ENCODE data around the gene ULK2. TPM values are rescaled to one million over a fixed set of nuclear protein-coding genes. Genes with fewer than 3 reads are reported as not detected.
"Not testable (repeated sequence)": the region's sequence is repeated elsewhere in the genome, so short reads cannot be mapped to it uniquely, and the experiment has no call there.

Gene ULK2
- total RNA-seq, 4 donors from 2014 or later = 31.6 to 54.8 (median 45.9) TPM

DNA sequence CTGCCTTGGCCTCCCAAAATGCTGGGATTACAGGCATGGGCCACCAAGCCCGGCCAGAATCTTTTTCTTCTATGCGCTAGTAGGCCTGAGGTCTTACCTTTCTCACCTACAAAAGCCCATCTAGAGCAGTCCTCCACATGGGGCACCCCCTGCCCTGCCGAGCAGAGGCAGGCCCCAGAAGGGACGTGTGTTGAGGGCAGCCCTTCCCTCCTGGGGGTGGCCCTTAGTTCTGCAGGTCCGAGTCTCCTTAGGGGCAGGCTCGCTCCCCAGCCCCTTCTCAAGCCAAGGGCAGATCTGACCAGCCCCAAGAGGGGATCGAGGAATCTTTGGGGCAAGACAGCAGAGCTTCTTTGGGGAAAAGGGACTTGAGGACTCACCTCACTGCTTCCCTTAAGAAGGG is 101.7 kb downstream of the ULK2 start:
- Histone ChIP-seq H3K36me3 (peaks cover 0 to 5% (median 0%) of the 10 kb centered on the region in 3 donors), H3K9me3 (no peaks in the 10 kb centered on the region), H3K27ac (peak overlapping the region in 1 of 4 donors; percentile 67), H3K4me3 (no peak overlapping the region), H3K4me1 (peaks cover 0 to 42% (median 6%) of the 10 kb centered on the region in 4 donors), H3K27me3 (no peaks in the 10 kb centered on the region)
- TF ChIP-seq POLR2A (IDR thresholded peaks at IDR 0.05) = no peak
- TF ChIP-seq, protein P1, sequence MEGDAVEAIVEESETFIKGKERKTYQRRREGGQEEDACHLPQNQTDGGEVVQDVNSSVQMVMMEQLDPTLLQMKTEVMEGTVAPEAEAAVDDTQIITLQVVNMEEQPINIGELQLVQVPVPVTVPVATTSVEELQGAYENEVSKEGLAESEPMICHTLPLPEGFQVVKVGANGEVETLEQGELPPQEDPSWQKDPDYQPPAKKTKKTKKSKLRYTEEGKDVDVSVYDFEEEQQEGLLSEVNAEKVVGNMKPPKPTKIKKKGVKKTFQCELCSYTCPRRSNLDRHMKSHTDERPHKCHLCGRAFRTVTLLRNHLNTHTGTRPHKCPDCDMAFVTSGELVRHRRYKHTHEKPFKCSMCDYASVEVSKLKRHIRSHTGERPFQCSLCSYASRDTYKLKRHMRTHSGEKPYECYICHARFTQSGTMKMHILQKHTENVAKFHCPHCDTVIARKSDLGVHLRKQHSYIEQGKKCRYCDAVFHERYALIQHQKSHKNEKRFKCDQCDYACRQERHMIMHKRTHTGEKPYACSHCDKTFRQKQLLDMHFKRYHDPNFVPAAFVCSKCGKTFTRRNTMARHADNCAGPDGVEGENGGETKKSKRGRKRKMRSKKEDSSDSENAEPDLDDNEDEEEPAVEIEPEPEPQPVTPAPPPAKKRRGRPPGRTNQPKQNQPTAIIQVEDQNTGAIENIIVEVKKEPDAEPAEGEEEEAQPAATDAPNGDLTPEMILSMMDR (IDR thresholded peaks at IDR 0.05) = no peak
- TF ChIP-seq EP300 (IDR thresholded peaks at IDR 0.05) = no peak
- 57 to 69% methylated on average over 7 of the region's 7 CpGs for WGBS, 2 donors
- DNase-seq (ENCODE audit: low spot score in 2 of 2) = no peak

DNA sequence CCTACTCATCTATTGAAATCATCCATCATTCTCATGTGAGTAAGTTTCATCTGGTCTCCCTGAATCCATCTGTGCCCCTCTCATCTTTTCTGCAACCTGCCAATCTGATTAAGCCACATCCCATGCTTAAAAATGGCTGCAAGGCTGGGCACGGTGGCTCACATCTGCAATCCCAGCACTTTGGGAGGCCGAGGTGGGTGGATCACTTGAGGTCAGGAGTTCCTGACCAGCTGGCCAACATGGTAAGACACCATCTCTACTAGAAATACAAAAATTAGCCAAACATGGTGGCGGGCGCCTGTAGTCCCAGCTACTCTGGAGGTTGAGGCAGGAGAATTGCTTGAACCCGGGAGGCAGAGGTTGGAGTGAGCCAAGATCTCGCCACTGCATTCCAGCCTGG is 103.7 kb downstream of the ULK2 start:
- not testable (repeated sequence) for H3K4me3 ChIP-seq; H3K36me3 ChIP-seq; H3K27ac ChIP-seq; DNase-seq (ENCODE audit: low spot score in 2 of 2); H3K27me3 ChIP-seq; H3K9me3 ChIP-seq
- H3K4me1 ChIP-seq = peaks cover 0 to 26% (median 3%) of the 10 kb centered on the region in 4 donors
- WGBS, 2 donors = 92 to 95% methylated on average over 6 of the region's 6 CpGs

DNA sequence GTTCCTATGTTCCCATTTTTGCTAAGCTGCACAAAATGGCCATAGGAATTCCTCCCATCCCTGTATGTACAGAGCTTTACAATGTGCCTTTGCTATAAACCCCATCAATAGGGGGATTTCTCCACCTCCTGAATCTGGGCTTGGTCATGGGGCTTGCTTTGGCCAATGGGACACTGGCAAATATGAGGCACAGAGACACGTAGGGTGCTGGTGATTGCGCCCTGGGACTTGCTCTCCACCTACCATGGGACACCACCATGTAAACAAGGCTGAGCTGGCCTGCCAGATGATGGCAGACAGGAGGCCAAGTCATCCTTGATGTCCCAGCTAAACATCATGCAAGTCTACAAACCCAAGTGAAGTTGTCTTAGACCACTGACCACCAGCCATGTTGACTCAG is 104.3 kb downstream of the ULK2 start:
- H3K36me3 ChIP-seq = no peaks in the 10 kb centered on the region
- TF ChIP-seq POLR2A (IDR thresholded peaks at IDR 0.05) (no peak), EP300 (IDR thresholded peaks at IDR 0.05) (no peak)
- TF ChIP-seq, protein P1 (IDR thresholded peaks at IDR 0.05) = no peak
- DNase-seq (ENCODE audit: low spot score in 2 of 2) = no peak

GRCh38 chr17:19762515-19762961 is 105.2 kb downstream of the ULK2 start:
- 30 to 46% methylated on average over 6 to 13 of the region's 15 CpGs for WGBS, 2 donors
- Histone ChIP-seq H3K27me3 (no peaks in the 10 kb centered on the region), H3K9me3 (no peaks in the 10 kb centered on the region), H3K27ac (peak overlapping the region in 1 of 4 donors; percentile 6), H3K36me3 (no peaks in the 10 kb centered on the region), H3K4me3 (no peak overlapping the region), H3K4me1 (peaks cover 0 to 21% (median 3%) of the 10 kb centered on the region in 4 donors)
- DNase-seq (ENCODE audit: low spot score in 2 of 2) = peak; percentile 55 to 62
- TF ChIP-seq, protein P1 (IDR thresholded peaks at IDR 0.05) = peak; percentile 60 to 90 (median 78)
- no peak for TF ChIP-seq POLR2A (IDR thresholded peaks at IDR 0.05)

More for the DNA sequence above, 104.3 kb downstream of the ULK2 start:
- Histone ChIP-seq H3K27me3 (no peaks in the 10 kb centered on the region), H3K4me3 (no peak overlapping the region), H3K27ac (no peak overlapping the region), H3K4me1 (peaks cover 0 to 25% (median 3%) of the 10 kb centered on the region in 4 donors), H3K9me3 (no peaks in the 10 kb centered on the region)
- 93 to 100% methylated on average over 2 of the region's 2 CpGs for WGBS, 2 donors

- H3K4me1 ChIP-seq = peaks cover 0 to 11% (median 0%) of the 10 kb centered on the region in 4 donors
- H3K27me3 ChIP-seq = no peaks in the 10 kb centered on the region
- 69 to 75% methylated on average over 9 of the region's 9 CpGs for WGBS, 2 donors
- no peak overlapping the region for H3K27ac ChIP-seq
- H3K9me3 ChIP-seq = no peaks in the 10 kb centered on the region
- DNase-seq (ENCODE audit: low spot score in 2 of 2) = no peak
- no peak for TF ChIP-seq POLR2A (IDR thresholded peaks at IDR 0.05)
- H3K36me3 ChIP-seq = no peaks in the 10 kb centered on the region
- no peak overlapping the region for H3K4me3 ChIP-seq
These were observed 107.0 kb downstream of the ULK2 start for GRCh38 chr17:19760746-19761145.

DNA sequence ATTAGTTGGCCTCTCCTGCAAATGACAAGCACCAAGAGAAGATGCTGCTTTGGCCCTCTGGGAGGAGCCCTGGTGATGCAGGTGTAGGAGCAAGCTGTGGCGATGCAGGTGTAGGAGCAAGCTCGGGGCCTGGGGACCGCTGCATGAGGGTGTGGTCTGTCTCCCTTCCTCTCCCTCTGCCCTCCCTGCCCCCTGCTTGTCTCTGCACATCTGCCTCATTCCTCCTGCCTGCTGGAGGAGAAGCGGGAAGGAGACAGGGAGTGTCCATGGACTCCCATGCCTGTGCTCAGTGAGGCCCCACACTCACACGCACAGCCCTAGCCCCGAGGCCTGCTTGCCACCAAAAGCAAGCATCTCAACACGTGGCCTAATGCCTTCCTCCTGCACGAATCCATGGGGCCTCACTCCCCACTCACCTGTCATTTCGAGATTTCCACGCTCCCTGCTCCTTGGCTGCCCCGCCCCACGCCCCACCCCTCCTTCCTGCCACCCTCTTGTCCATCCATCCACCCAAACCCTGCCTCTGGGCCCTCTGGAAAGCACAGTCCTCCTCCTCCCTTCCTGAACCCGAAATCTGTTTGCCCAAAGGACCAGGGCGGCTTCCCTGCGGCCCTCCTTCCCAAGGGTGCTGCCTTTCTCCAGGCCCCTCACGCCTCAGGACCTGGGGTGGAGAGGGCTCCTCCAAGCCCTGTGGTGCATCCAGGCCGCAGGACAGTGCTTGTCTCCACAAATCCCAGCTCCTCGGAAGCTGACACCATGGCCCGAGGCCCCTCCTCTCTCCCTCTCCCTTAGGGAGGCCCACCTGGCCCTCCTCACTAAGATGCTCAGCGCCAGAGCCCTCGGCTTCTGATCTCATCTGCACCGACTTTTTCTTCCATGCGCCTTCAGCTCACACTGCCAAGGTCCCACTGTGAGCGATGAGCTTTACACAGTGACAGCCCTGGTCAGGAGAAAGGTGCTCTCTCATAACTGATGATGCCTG is 107.9 kb downstream of the ULK2 start:
- H3K27me3 ChIP-seq = no peaks in the 10 kb centered on the region
- H3K4me1 ChIP-seq = peaks cover 0 to 11% (median 0%) of the 10 kb centered on the region in 4 donors
- no peak overlapping the region for H3K4me3 ChIP-seq
- TF ChIP-seq EP300 (IDR thresholded peaks at IDR 0.05) = no peak
- TF ChIP-seq POLR2A (IDR thresholded peaks at IDR 0.05) = no peak
- TF ChIP-seq, protein P1 (IDR thresholded peaks at IDR 0.05) = no peak
- DNase-seq (ENCODE audit: low spot score in 2 of 2) = no peak
- 82 to 83% methylated on average over 24 of the region's 24 CpGs for WGBS, 2 donors
- H3K9me3 ChIP-seq = no peaks in the 10 kb centered on the region
- no peaks in the 10 kb centered on the region for H3K36me3 ChIP-seq
- H3K27ac ChIP-seq = no peak overlapping the region
